PC-9 (cell line): ENCODE data around the gene SORCS2.

Experiments used
- CTCF ChIP-seq: fragments of 200-600 bp; sonication (generic); conservative IDR thresholded peaks from 2 replicates; pipeline ENCODE4 v1.6.1; 2017; ENCODE audit warnings: mixed run types, antibody characterized with exemption, mild to moderate bottlenecking, moderate library complexity
- EZH2 ChIP-seq: fragments of 200-600 bp; sonication (generic); IDR thresholded peaks from 2 replicates; pipeline ENCODE4 v1.8.0; 2017; ENCODE audit warnings: antibody characterized with exemption, low read depth

DNA sequence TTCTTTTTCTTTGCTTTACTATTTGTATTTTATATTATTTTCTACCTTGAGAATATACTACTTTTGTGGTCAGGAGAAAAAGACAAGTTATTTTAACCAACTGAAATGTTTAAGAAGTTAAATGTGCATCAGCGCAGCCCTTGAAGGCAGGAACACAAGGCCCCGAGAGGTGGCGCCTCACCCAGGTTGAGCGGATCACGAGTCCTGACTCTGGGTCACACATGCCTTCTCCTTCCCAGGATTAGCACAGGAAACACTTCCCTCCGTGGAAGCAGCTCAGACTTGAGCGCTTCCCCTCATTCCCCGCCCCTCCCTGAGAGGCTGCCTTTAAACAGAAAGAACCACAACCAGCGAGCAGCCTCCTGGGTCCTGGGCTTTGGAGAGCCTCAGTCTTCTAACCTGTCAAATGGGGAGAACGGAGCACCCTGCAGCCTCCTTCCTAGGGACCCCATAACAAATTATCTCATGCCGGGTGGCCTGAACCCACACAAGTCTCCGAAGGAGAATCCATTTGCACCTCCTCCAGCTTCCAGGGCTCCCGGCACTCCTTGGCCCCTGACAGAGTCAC, 529.7 kb downstream of the SORCS2 start:
- TF ChIP-seq CTCF (no peak), EZH2 (no peak)
